HepG2 (cell line): ENCODE measurements around the gene CCDC33. TPM values are rescaled to one million over a fixed set of nuclear protein-coding genes. Genes with fewer than 3 reads are reported as not detected.

Experiments
- ATF4 ChIP-seq, 2 experiments: fragments of 450-650 bp in 1 of 2; sonication (generic) in 1 of 2; formaldehyde crosslinking; IDR thresholded peaks; 2 replicates each; pipeline versions ENCODE4 v1.5.0 to v1.8.0; 2020 to 2022; ENCODE audit warnings: mild to moderate bottlenecking in 1 of 2, missing genetic modification reagents in 1 of 2
- KDM4B ChIP-seq: sonication (generic); formaldehyde crosslinking; IDR thresholded peaks from 2 replicates; pipeline ENCODE4 v1.4.0; 2020; ENCODE audit warnings: missing genetic modification reagents
- MATR3 ChIP-seq: sonication (generic); formaldehyde crosslinking; IDR thresholded peaks from 2 replicates; pipeline ENCODE4 v1.4.0; 2020; ENCODE audit warnings: missing genetic modification reagents
- MED8 ChIP-seq: sonication (generic); formaldehyde crosslinking; IDR thresholded peaks from 2 replicates; pipeline ENCODE4 v1.8.1; 2023; ENCODE audit warnings: mild to moderate bottlenecking, missing genetic modification reagents; ENCODE audit not compliant: insufficient replicate concordance
- NR2F6 ChIP-seq, 2 experiments: IDR thresholded peaks; 2 replicates each; pipeline ENCODE4 v1.6.1; 2016; ENCODE audit warnings: antibody characterized with exemption in 1 of 2, mild to moderate bottlenecking in 1 of 2
- POLR2A ChIP-seq, 2 experiments: IDR thresholded peaks; 2 replicates each; pipeline ENCODE4 v1.6.1; 2011; ENCODE audit warnings: low read depth in 2 of 2, low read length in 2 of 2, mild to moderate bottlenecking in 1 of 2, moderate library complexity in 1 of 2; ENCODE audit not compliant: insufficient read depth in 1 of 2
- SNAPC2 ChIP-seq: sonication (generic); formaldehyde crosslinking; IDR thresholded peaks from 2 replicates; pipeline ENCODE4 v1.8.1; 2022; ENCODE audit warnings: mild to moderate bottlenecking, missing genetic modification reagents
- SP5 ChIP-seq: IDR thresholded peaks from 2 replicates; pipeline ENCODE4 v1.6.1; 2016; ENCODE audit warnings: low read depth, borderline replicate concordance
- ZBTB7A ChIP-seq: sonication (generic); formaldehyde crosslinking; IDR thresholded peaks from 2 replicates; pipeline ENCODE4 v1.8.0; 2022; ENCODE audit warnings: mild to moderate bottlenecking, missing genetic modification reagents
- ZHX2 ChIP-seq, 2 experiments: sonication (generic) in 1 of 2; formaldehyde crosslinking in 1 of 2; IDR thresholded peaks; 2 replicates each; pipeline versions ENCODE4 v1.6.1 to v1.9.0; 2014 to 2022; ENCODE audit warnings: antibody characterized with exemption in 1 of 2, borderline replicate concordance in 1 of 2, inconsistent platforms in 1 of 2, low read depth in 1 of 2, missing genetic modification reagents in 1 of 2
- ZNF773 ChIP-seq: sonication (generic); formaldehyde crosslinking; IDR thresholded peaks from 2 replicates; pipeline ENCODE4 v1.4.0; 2020; ENCODE audit warnings: missing genetic modification reagents, borderline replicate concordance
- ZNF788 ChIP-seq: sonication (generic); formaldehyde crosslinking; IDR thresholded peaks from 2 replicates; pipeline ENCODE4 v1.5.0; 2020; ENCODE audit warnings: mild to moderate bottlenecking, missing genetic modification reagents, borderline replicate concordance
- ZNF792 ChIP-seq: IDR thresholded peaks from 2 replicates; pipeline ENCODE4 v1.6.1; 2016
- polyA plus RNA-seq, 8 experiments: library from polyadenylated mRNA; depleted of rRNA in 3 of 8; stranded (reverse) in 7 of 8; unstranded in 1 of 8; fragments of >200 nt; fragmentation: Illumina TruSeq in 4 of 8; extraction: Trizol in 4 of 8; gene quantifications; 2 replicates each; pipeline versions ENCODE4 v1.2.1 to v1.2.3, GENCODE V29; 2011 to 2016; ENCODE audit warnings: low read depth in 4 of 8, missing spikeins in 1 of 8, mixed read lengths in 1 of 8; ENCODE audit not compliant: insufficient read depth in 1 of 8
- total RNA-seq, 5 experiments: library from RNA; depleted of rRNA; stranded (reverse); fragments of >200 nt; fragmentation: Illumina TruSeq; extraction: Trizol; gene quantifications; 2 replicates each; pipeline ENCODE4 v1.2.3, GENCODE V29; 2016; ENCODE audit warnings: low read depth in 1 of 5
- TF ChIP-seq, protein P1 (sequence below): IDR thresholded peaks from 2 replicates; pipeline ENCODE4 v1.6.1; 2016; ENCODE audit warnings: mild to moderate bottlenecking, missing biosample characterization, missing genetic modification reagents
- TF ChIP-seq, protein P2 (sequence below): sonication (generic); formaldehyde crosslinking; IDR thresholded peaks from 2 replicates; pipeline ENCODE4 v1.5.0; 2020; ENCODE audit warnings: missing genetic modification reagents
- TF ChIP-seq, protein P3 (sequence below): IDR thresholded peaks from 2 replicates; pipeline ENCODE4 v1.4.0; 2020; ENCODE audit warnings: mild to moderate bottlenecking, missing genetic modification reagents

CCDC33 gene
- total and polyA plus RNA-seq, 2 of the 13 experiments (the other 11 are each of a cell fraction or from before 2014, with no cell fraction given): 0.30 TPM; not detected in 1

GRCh38 chr15:74365598-74366445, 129.7 kb downstream of the CCDC33 start (continued):
- TF ChIP-seq ZHX2 (IDR thresholded peaks at IDR 0.05; ENCODE audit: low read depth): no peak
- TF ChIP-seq ZHX2 (CRISPR knock-in tag; IDR thresholded peaks at IDR 0.05; ENCODE audit: borderline replicate concordance): no peak
- TF ChIP-seq SP5 (CRISPR knock-in tag): no peak
- no peak for TF ChIP-seq NR2F6 (IDR thresholded peaks at IDR 0.05)
- peak; percentile 16; the same call in 1 of the 2 replicates for TF ChIP-seq NR2F6 (CRISPR knock-in tag; IDR thresholded peaks at IDR 0.05)
- peak; percentile 49 to 74; a peak in 3 of 4 replicates for TF ChIP-seq POLR2A (IDR thresholded peaks at IDR 0.05; ENCODE audit: insufficient read depth in 1 of 2, low read depth in 2 of 2, low read length in 2 of 2)
- TF ChIP-seq ZNF788 (CRISPR knock-in tag): no peak
- TF ChIP-seq, protein P1, sequence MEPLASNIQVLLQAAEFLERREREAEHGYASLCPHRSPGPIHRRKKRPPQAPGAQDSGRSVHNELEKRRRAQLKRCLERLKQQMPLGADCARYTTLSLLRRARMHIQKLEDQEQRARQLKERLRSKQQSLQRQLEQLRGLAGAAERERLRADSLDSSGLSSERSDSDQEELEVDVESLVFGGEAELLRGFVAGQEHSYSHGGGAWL (CRISPR knock-in tag): no peak
- TF ChIP-seq ZNF773: no peak
- no peak for TF ChIP-seq ATF4 (CRISPR knock-in tag; IDR thresholded peaks at IDR 0.05)
- no peak for TF ChIP-seq ZBTB7A (CRISPR knock-in tag)
- no peak; the same call in 1 of the 2 replicates for TF ChIP-seq ZNF792 (CRISPR knock-in tag)
- TF ChIP-seq, protein P2, sequence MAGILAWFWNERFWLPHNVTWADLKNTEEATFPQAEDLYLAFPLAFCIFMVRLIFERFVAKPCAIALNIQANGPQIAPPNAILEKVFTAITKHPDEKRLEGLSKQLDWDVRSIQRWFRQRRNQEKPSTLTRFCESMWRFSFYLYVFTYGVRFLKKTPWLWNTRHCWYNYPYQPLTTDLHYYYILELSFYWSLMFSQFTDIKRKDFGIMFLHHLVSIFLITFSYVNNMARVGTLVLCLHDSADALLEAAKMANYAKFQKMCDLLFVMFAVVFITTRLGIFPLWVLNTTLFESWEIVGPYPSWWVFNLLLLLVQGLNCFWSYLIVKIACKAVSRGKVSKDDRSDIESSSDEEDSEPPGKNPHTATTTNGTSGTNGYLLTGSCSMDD: no peak
- peak; percentile 83; the same call in 1 of the 2 replicates for TF ChIP-seq SNAPC2 (CRISPR knock-in tag)
- TF ChIP-seq, protein P3, sequence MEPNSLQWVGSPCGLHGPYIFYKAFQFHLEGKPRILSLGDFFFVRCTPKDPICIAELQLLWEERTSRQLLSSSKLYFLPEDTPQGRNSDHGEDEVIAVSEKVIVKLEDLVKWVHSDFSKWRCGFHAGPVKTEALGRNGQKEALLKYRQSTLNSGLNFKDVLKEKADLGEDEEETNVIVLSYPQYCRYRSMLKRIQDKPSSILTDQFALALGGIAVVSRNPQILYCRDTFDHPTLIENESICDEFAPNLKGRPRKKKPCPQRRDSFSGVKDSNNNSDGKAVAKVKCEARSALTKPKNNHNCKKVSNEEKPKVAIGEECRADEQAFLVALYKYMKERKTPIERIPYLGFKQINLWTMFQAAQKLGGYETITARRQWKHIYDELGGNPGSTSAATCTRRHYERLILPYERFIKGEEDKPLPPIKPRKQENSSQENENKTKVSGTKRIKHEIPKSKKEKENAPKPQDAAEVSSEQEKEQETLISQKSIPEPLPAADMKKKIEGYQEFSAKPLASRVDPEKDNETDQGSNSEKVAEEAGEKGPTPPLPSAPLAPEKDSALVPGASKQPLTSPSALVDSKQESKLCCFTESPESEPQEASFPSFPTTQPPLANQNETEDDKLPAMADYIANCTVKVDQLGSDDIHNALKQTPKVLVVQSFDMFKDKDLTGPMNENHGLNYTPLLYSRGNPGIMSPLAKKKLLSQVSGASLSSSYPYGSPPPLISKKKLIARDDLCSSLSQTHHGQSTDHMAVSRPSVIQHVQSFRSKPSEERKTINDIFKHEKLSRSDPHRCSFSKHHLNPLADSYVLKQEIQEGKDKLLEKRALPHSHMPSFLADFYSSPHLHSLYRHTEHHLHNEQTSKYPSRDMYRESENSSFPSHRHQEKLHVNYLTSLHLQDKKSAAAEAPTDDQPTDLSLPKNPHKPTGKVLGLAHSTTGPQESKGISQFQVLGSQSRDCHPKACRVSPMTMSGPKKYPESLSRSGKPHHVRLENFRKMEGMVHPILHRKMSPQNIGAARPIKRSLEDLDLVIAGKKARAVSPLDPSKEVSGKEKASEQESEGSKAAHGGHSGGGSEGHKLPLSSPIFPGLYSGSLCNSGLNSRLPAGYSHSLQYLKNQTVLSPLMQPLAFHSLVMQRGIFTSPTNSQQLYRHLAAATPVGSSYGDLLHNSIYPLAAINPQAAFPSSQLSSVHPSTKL: no peak
- TF ChIP-seq MED8 (CRISPR knock-in tag): no peak
- no peak for TF ChIP-seq MATR3 (CRISPR knock-in tag)
- no peak for TF ChIP-seq KDM4B (CRISPR knock-in tag)
